Central memory CD8-positive, alpha-beta T cell (primary cell): ENCODE results near the gene FOXD4L5.
"Not testable (repeated sequence)": the region's sequence is repeated elsewhere in the genome, so short reads cannot be mapped to it uniquely, and the experiment has no call there.

Experiments
- ATAC-seq: fragments of 150-1000 bp; cut with Tn5 transposase; replicated peaks from 2 replicates; pipeline ENCODE4 v1.10.0; 2022; ENCODE audit warnings: mild to moderate bottlenecking, moderate FRiP score, moderate number of reproducible peaks; ENCODE audit not compliant: poor library complexity, severe bottlenecking; ENCODE audit errors: extremely low read depth
- DNase-seq, 2 donors: peaks; one replicate each; pipeline ENCODE4 v3.0.0; 2021; ENCODE audit warnings: low spot score in 2 of 2
- H3K27ac Mint-ChIP-seq: one replicate; pipeline ENCODE4 v1.8.0; 2022; ENCODE audit warnings: low read depth, mild to moderate bottlenecking, moderate library complexity, mixed read lengths
- H3K27me3 Mint-ChIP-seq: one replicate; pipeline ENCODE4 v1.8.0; 2022; ENCODE audit warnings: mixed read lengths
- H3K36me3 Mint-ChIP-seq: one replicate; pipeline ENCODE4 v1.8.0; 2022; ENCODE audit warnings: mild to moderate bottlenecking, moderate library complexity, mixed read lengths; ENCODE audit not compliant: insufficient read depth
- H3K4me1 Mint-ChIP-seq: one replicate; pipeline ENCODE4 v1.8.0; 2022; ENCODE audit warnings: mixed read lengths
- H3K4me3 Mint-ChIP-seq: one replicate; pipeline ENCODE4 v1.8.0; 2022; ENCODE audit warnings: mild to moderate bottlenecking, moderate library complexity, mixed read lengths
- H3K9me3 Mint-ChIP-seq: one replicate; pipeline ENCODE4 v1.8.0; 2022; ENCODE audit warnings: mixed read lengths

Gene FOXD4L5

DNA sequence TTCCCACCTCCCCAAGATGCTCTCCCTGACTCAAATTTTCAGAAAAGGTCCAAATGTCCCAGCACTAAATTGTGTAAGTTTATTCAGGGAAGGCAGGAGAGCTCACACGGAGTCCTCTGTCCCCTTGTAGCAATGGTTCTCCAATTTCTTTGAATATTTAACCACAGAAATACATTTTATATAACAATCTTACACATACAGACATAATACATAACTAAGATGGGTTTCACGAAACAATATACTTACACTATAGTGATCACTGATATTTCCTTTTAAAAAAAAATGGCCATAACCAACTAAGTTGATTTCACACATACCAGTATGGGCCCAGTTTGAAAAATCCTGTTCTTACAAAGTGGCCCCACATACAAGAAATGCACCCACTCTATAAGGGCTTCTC lies at the start of gene FOXD4L5:
TSS of gene FOXD4L5 (minus strand) at position 101 of the 400 bp plus-strand sequence. CDS start 832 bp downstream, outside the sequence.
- not testable (repeated sequence) for H3K9me3 Mint-ChIP-seq, DNase-seq, H3K36me3 Mint-ChIP-seq, H3K27ac Mint-ChIP-seq, H3K4me3 Mint-ChIP-seq, ATAC-seq, H3K27me3 Mint-ChIP-seq, H3K4me1 Mint-ChIP-seq

- H3K27me3 Mint-ChIP-seq, H3K4me1 Mint-ChIP-seq, H3K9me3 Mint-ChIP-seq, H3K36me3 Mint-ChIP-seq, DNase-seq, H3K4me3 Mint-ChIP-seq, ATAC-seq, H3K27ac Mint-ChIP-seq: not testable (repeated sequence)
Observed at GRCh38 chr9:65283943-65284342, 1.1 kb downstream of the FOXD4L5 start.

GRCh38 chr9:65282976-65283375 lies 2.0 kb downstream of the FOXD4L5 start:
- not testable (repeated sequence) for DNase-seq, H3K27me3 Mint-ChIP-seq, H3K4me3 Mint-ChIP-seq, H3K9me3 Mint-ChIP-seq, H3K36me3 Mint-ChIP-seq, ATAC-seq, H3K4me1 Mint-ChIP-seq, H3K27ac Mint-ChIP-seq
